NOMO-1 (cell line): Measurements from ENCODE around the gene DENND2A.
"Not testable (repeated sequence)": the region's sequence is repeated elsewhere in the genome, so short reads cannot be mapped to it uniquely, and the experiment has no call there.

Source experiments
- DNase-seq, 2 experiments: peaks; one replicate each; lab custom pipeline; 2025; ENCODE audit not compliant: unreplicated experiment in 2 of 2; lab: John Stamatoyannopoulos, UW

DENND2A gene

DNA sequence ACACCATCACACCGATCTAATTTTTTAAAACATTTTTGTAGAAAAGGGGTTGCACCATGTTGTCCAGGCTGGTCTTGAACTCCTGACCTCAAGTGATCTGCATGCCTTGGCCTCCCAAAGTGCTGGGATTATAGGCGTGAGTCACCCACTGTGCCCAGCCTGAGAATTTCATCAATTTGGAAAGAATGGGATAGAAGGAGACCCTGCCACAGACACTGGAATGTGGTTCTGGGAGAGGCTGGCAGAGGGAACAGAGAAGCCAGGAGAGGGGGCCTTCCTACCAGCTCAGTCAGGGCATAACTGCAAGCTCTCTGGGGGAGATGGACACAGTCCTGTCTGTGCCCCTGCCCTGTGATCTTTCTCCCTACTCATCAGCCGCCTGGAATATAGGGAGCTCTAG lies 119.2 kb downstream of the DENND2A start:
- DNase-seq: no peak

DNA sequence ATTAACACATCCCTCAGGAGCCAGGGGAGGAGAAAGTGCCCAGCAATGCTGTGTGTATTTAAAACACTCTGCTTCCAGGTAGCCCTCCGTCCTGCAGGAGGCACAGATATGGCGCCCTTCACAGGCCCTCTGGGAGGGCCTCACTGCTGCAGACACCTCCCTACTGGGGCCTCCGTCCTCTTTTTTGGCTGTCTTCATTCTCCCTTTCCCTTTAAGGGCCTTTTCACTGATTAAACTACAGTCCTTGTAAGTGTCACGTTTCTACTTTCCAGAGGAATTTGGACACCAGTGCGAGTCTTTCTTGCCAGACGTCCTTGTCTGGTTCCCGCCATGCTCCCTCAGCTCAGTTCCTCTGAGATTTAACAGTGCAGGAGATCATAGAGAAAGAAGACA lies 121.6 kb downstream of the DENND2A start:
- no peak for DNase-seq

DNA sequence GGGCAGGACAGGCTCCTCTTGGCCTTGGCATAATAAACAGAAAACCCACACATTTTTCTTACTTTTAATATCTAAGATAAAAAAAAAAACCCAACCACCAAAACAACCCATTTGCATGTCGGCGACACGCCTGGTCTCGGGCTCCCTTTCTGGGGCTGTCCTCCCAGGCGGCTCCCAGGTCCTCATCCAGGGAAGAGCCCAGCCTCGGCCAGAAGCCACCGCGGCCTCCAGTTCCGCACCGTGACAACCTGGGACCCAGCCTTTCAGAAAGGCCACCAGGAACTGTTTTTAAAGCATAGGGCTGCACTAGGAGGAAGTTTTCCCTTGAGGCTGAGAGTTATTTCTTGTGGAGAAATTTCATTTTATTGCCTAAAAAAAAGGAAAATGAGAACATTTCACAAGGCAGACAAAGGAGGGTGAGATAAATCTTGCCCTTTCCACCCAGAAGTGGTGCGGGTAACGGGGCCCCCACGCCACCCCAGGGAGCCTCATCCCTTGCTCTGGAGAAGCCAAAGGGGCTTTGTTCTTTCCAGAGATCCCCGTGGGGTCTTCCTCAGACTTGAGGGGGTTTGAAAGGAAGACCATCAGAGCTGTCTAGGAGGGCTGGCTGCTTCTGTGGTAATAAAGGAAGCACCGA lies 122.1 kb downstream of the DENND2A start:
- no peak for DNase-seq

DNA sequence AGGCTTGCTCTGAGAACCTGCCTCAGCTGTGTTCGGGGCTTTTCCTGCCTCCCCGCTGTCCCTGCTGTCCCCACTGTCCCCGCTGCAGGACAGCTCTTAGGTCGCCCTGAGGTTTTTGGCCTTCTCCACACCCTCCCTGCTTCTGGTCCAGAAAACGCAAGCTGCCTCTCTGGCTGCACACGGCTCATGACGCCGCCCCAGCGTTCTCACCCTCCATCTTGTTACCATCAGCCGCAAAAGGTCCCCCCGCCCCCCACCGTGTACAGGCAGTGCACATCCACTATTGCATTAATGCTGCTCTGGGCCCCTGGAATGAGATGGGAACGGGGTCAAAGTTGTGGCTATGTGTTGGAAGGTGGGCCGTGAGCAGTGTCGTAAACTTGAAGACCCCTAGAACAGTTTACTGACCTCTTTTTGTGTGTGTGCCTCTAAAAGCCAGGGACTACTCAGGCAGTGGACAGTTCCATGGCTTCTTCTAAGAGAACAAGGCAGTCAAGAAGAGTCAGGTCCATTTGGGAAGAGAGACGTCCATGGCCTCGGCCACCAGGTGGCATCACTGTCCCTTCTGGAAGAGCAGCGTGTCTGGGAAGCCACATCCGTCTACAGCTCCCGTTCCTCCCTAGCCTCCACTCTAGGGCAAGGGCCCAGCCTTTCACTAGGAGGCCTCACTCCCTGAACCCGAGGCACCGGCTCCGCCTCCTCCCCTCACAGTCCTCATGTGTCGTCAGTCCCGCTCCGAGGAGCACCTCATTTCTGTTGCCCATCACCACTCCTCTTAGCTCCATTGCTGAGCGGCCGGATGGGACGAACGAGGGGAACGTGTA lies 122.9 kb downstream of the DENND2A start:
- DNase-seq: peak; percentile 17 to 35

DNA sequence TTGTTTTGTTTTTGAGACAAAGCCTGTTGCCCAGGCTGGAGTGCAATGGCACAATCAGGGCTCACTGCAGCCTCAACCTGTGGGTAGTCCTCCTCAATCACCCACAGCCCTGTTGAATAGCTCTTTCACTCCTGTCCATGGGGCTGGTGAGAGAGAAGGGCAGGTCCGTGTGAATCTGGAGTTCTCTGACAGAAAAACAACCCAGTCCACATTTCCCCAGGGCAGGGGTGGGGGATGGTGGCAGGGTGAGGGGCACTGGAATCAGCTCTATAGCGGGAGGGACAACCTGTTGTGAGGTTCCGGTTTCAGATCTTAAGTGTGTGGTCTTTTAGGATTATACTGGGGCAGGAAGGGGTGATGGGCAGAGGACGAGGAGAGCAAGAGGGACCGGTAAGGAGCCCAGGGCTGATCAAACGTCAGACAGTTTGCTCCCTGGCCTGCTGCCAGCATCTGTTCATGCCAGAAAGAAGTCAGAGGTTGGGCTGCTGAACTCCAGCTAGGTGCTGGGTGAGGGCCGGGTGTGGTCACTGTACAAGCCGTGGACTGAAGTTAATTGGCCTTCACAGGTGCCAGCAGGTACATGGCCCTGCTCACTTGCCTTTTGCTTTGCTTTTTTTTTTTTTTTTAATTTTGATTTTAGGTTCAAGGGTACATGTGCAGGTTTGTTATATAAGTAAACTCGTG lies 128.2 kb downstream of the DENND2A start:
- DNase-seq: no peak

DNA sequence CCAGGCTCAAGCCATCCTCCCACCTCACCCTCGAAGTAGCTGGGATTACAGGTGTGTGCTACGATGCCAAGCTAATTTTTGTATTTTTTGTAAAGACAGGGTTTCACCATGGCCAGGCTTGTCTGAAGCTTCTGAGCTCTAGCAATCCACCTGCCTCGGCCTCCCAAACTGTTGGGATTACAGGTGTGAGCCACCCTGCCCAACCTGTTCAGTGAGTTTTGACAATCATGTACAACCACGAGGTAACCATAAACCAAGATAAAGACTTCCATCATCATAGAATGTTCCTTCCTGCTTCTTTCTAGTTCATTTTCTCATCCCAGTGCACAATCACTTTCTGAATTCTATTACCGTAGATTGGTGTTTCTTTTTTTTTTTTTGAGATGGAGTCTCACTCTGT lies 130.8 kb downstream of the DENND2A start:
- no peak for DNase-seq

DNA sequence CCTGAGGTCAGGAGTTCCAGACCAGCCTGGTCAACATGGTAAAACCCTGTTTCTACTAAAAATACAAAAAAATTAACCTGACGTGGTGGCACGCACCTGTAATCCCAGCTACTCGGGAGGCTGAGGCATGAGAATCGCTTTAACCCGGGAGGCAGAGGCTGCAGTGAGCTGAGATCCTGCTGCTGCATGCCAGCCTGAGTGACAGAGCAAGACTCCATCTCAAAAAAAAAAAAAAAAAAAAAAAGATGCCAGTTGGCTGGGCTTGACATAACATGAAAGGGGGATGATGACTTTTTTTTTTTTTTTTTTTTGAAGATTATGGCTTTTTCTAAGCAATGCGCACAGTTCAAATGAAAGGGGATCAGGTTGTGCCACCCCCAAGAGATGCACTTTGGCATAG lies 133.1 kb downstream of the DENND2A start:
- not testable (repeated sequence) for DNase-seq

DNA sequence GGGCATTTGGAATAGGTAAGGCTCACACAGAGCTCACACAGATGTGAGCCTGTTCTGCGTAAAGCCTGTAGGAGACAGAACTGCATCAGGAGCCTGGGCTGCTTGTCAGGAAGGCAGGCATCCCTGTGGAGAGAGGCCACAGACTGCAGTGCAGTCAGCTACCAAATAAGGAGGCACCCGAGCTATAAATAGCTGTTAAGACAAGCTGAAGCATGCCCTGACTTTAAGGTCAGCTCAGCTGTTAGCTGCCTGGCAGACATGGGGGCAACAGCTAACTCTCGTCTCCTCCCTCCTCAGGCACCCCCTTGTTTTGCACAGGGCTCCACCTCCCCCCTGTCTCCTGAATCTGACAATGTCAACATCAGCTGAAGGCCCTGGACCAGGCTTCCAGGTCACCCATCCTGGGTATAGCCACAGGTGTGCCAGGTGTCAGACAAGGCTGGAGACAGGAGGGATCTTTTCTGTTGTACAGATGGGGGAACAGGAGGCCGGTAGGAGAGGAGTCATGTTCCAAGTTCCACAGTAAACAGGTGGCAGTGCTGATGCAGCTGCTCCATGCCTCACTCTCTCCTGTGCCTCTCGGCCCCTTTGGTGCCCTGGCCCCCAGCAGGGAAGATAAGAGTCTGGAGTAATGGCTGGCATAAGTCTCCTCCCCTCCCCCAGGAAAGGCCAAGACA lies 133.7 kb downstream of the DENND2A start:
- DNase-seq: peak in 1 of 2 experiments; percentile 8

DNA sequence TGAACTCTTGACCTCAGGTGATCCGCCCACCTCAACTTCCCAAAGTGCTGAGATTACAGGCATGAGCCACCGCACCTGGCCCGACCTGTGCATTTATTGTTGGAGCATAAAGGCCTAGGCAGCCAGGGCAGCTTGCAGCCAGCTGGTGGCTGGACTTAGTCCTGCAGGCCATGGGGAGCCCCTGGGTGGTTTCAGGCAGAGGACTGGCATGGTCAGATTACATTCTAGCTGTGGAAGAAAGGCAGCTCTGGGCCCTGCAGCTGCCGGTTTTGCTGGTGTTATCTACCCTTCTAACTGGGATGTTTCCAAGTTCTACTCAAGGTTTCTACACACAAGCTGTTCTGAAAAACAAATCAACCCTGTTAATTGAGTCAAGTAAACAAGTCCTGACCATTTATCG lies 138.6 kb downstream of the DENND2A start:
- no peak for DNase-seq

DNA sequence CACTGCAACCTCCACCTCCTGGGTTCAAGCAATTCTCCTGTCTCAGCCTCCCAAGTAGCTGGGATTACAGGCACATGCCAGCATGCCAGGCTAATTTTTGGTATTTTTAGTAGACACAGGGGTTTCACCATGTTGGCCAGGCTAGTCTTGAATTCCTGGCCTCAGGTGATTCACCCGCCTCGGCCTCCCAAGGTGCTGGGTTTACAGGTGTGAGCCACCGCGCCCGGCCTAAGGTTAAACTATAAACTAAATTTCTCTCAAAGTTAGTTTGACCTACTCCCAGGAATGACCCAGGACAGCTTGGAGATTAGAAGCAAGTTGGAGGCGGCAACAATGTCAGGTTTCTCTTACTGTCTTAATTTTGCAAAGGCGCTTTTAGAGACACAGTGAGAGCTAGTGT lies 142.8 kb downstream of the DENND2A start:
- not testable (repeated sequence) for DNase-seq

DNA sequence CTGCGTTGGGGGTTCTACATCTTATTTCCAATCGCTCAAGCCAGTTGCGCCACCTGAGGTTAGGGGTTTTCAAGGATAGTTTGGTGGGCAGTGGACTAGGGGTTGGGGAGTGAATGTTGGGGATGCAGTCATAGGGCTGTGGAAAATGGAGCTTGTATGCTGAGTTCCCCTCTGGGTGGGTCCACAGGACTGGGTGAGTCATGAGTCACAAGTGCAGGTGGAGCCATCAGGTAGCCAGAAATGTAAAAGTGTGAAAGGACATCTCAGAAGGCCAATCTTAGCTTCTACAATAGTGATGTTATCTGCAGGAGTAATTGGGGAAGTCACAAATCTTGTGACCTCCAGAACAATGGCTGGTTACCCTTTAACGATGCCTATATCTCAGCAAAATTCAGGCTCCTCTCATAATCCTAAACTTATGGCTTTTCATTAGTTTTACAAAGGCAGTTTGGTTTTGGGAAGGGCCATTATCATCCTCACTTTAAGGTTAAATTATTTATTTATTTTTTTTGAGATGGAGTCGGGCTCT lies 143.3 kb downstream of the DENND2A start:
- DNase-seq: no peak

DNA sequence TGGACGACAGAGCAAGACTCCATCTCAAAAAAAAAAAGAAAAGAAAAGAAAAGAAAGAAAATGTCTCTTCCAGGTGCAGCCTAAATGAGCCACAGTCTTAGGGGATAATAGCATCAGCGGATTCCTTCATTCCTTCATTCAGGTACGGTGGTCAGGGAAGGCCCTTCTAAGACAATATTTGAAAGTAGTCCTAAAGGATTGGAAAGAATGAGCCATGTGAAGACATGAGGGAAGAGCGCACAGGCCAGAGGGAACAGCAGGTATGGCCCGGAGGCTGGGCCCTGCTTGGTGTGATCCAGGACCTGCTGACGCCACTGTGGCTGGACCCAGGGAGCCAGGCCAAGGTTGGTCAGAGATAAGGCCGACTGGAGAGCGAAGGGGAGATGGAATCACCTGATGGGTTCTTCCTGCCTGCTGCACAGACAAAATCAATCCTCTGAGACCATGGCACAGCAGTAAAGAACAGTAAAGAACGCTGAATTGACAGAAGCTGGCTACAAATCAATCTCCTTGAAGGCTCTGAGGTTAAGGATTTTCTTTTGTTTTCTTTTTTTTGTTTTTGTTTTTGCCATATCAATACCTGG lies 145.0 kb downstream of the DENND2A start:
- no peak for DNase-seq

DNA sequence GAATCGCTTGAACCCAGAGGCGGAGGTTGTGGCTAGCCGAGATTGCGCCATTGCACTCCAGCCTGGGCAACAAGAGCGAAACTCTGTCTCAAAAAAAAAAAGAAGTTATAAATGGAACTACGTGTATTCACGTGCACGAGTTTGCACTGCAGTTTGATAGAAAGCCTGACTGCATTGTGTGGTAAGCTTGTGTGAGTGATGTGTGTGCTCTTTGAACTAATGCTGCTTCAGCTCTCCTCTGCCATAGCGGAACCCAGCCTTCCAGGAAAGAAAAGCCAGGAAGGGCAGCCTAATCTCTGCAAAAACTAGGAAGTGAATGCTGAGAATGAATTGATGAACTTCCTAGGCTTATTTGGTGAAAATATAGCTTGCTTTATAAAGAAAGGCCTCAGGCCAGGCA lies 145.7 kb downstream of the DENND2A start:
- no peak for DNase-seq

DNA sequence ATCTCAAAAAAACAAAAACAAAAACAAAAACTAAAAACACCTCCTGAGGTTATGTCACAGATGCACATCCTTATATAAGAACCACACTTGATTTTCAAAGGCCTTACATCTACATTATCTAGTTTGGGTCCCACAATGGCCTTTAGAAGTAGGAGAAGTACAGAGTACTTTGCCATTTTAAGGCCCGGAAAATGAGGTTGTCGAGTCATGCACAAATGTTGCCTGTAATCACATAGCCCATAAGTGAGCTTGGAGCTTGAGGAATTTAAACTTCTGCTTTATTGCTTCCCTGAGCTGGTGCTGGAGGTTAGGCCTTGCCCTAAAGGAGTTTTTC lies 151.6 kb downstream of the DENND2A start:
- no peak for DNase-seq

DNA sequence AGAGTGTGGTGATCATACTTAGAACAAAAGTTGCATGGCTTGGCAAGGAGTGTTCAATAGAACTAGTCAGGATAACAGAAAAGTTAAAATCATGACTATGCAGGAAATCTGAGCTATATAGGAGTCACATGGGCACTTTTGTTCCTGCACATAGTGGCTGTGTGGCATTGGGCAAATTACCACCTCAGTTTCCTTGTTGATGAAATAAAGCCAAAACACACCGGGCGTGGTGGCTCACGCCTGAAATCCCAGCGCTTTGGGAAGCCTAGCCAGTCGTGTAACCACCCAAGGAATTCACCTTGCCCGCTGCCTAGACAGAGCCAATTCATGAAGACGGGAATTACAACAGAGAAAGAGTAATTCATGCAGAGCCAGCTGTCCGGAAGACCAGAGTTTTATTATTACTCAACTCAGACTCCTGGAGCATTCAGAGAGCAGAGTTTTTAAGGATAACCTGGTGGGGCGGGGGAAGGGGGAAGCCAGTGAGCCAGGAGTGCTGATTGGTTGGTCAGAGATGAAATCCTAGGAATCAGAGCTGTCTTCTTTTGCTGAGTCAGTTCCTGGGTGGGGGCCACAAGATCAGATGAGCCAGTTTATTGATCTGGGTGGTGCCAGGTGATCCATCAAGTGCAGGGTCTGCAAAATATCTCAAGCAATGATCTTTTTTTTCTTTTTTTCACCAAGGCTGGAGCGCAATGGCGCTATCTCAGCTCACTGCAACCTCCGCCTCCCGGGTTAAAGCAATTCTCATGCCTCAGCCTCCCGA lies 154.9 kb downstream of the DENND2A start:
- no peak for DNase-seq

DNA sequence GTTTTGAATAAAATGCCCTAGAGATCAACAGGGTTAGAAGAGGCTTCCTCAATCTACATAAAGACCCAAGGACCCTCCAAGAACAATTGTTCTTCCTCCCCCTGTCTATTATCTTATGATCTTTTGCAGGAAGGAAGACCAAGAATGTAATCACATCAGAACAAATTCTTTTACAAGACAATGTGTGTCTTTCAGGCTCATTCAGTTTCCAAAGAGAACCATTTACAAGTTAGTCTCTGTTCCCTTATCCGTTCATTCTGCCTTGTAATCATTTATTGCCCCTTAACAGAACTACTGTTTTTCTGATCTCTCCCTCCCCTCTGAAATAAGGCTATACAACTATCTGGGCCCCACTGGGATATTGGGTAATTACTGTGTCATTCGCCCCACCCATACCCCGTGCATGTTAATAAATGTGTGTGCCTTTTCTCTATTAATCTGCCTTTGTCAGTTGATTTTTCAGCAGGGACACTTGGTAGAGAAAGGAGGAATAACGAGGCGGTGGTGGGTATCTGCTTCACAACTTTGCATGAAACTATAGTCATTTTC lies 155.6 kb downstream of the DENND2A start:
- DNase-seq: no peak

DNA sequence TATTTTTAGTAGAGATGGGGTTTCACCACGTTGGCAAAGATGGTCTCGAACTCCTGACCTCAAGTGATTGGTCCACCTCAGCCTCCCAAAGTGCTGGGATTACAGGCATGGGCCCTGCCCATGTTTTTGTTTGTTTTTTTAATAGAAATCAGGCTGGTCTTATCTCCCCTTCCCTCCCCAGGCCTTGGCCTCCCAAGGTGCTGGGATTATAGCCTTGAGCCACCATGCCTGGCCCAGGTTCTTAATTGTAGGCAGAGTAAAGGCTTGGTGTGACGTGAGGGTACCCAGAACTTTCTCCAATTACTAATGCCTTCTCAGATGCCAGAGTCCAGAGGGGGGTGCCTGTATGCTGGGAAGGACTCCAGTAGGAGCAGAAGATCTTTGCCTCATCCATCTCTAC lies 156.1 kb downstream of the DENND2A start:
- no peak for DNase-seq

DNA sequence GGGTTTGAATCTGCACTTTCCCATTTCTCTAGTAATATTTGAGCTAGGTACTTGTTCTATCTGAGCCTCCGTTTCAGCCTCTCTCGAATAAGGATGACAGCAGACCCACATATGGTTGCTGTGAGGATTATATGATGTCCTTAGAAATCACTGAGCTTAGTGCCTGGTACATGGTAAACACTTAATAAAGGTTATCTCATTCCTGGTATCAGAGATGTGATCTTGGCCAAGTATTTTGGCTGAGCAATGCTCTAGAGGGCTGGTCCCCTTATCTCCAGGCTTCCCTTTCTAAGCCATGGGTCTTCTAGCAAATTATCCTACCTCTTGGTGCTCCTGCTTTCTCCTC lies 160.9 kb downstream of the DENND2A start:
- no peak for DNase-seq

DNA sequence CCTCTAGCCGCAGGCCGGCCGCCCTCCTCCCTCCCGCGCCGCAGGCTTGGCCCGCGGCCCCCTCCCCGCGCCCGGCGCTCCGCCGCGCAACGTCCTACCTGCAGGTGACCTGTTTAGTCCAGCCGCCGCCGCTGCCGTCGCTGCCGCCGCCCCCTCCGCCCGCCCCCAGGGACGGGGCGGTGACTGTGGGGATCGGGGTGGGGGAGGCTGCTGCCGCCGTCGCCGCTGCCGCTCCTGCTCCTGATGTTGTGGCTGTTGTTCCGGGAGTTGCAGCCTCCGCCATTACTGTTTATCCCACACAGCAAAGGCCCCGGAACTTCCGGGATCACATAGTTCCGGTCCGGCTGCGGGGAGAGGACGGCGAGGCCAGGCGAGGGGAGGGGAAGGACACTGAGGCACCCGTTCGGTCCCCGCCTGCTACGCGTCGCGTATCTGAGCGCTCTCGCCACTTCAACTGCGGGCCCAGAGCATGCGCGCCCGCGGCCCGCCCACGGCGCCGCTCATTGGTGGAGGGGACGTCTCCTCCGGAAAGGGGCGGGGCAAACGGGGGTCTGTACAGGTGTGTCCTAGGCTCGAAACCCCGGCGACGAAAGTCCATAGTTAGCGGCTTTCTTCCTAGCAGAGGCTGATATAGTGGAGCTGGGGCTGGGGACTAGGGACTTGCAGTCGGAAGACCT lies 161.4 kb downstream of the DENND2A start, which contains the start of gene MKRN1:
Gene MKRN1 (minus strand): TSS at position 444 of the 677 bp plus-strand sequence. CDS start 161 bp downstream, at position 283.
- DNase-seq: peak; percentile 64 to 71
